Measurements from ENCODE around the gene FRMPD3.

FRMPD3 gene

DNA sequence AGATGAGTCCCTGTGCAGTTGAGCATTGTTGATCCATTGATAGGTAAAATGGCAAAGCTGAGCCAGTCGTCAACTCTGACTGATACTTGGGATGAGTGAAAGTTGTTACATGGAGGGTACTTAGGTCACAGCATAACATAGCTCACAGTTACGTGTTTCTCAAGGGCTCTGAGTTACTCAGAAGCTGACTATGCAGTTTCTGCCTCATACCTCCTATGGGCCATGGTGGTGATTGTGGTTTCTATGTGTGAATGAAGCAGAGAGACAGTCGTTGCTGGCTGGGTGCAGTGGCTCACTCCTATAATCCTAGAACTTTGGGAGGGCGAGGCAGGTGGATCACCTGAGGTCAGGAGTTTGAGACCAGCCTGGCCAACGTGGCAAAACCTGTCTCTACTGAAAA, 30.8 kb downstream of the FRMPD3 start:
- no peak for DNase-seq (ENCODE audit: low spot score)

DNA sequence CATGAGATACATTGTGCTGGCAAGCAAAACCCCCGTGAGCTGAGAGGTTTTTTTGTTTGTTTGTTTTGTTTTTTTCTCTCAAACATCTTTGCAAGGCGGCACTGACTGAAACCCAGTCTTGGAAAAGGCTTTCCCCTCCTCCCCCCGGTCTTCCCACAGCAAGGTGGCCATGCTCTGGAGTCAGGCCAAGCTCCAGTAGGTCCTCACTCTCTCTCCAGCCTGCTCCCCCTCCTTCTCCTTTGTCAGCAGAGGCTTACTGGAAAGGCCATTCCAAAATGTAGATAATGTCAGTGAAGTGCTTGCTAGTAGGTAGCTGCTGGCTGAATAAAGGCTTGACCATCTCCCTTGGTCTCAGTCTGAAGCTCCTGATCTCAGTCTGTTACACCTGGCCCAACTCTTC, 32.6 kb downstream of the FRMPD3 start:
- DNase-seq (ENCODE audit: low spot score) = no peak

DNA sequence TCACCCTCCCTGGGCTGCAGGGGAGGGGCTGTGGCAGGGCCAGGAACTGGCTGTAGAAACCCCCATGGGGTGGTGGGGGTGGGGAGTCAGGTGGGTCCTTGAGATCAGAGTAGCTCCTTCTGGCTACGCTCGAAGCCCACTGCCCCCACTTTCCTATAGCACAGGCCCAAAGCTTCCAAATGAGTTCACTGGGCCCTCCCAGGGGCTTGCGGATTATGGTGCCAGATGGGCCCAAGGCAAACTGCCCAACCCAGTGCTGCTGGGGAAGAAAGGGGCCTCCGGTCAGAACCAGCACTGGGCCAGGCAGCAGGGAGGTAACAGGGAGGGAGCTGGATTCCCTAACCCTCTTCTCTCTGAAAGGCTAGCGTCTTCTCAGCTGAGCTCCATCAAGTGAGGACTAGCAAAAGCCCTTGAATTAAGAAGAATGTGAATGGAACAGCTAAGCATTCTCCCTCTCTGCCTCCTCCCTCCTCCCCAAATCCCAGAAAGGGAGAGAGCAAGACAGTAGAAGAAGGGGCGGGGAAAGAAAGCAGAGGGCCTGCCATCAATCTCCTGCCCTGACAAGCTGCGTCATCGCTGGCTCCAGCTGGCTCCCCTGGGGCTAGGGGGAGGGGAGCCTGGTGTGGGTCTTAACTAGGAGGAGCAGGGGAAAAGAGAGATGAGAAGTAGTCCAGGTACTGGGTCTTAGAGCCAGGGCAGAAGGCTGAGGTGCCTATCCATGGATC, 34.7 kb downstream of the FRMPD3 start:
- DNase-seq (ENCODE audit: low spot score) = no peak

DNA sequence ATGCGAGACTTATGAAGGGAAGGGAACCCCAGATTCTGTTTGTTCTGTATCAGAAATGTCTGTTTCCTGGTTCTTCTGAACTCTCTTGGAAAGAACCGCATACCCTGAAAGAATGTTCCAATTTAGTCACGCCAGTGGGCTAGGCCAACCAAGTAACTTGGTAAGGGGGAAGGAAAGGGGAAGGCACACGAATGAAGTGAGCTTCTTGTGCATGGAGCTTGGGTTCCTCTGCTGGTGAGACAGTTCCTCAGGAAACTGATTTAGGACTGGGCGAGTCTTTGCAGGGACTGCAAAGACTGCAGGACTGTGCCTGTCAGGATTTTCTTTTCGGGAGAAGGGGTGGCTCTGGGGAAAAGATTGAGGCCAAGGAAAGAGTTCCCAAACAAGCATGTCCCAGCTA, 35.6 kb downstream of the FRMPD3 start:
- DNase-seq (ENCODE audit: low spot score) = no peak

DNA sequence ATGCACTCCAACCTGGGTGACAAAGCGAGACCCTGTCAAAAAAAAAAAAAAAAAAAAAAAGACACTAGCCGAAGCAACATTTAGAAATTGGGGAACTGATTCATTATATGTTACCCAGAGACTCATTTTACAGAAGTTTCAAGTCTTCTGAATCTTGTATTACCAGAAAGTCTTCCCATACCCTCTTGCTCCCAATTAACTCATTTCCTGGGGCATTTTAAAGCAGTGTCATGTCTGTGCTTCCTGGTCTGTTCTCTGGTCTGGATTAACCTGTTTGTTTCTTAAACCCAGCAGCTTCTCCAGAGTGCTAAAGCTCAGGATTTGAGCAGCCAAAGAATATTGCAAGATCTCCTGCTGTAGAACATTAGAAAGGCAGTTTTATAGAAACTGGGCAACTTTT, 43.7 kb downstream of the FRMPD3 start:
- no peak for DNase-seq (ENCODE audit: low spot score)

DNA sequence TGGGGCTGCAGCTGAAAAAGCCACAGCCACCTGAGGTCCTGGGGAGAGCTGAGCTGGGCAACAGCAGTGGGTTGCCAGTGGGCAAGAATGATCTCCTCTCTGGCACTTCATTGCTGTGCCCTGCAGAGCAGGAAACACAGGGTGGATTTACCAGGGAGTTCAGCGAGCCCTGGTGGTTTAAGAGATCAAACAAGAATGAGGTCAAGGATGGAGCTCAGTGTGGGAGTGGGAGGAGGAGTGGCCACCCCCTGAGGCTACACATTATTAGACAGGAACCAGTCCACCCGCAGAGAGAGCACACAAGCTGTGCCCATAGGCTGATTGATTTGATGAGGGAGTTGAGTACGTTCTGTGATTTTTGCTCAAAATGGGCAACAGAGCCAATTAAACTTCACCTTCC, 47.3 kb downstream of the FRMPD3 start:
- DNase-seq (ENCODE audit: low spot score) = no peak

All from CD4-positive, alpha-beta T cell treated with Interleukin-6 at 100 ng/mL for 8 hours (primary cell).